ENCODE results near the gene RTP2.

RTP2 gene

GRCh38 chr3:187737006-187737367 is 34.6 kb upstream of the RTP2 start:
- TF ChIP-seq CTCF (IDR thresholded peaks at IDR 0.05; ENCODE audit: low read length) (no peak), EZH2 (optimal IDR thresholded peaks at IDR 0.05; ENCODE audit: low read depth, low read length) (no peak), EZH2phosphoT487 (IDR thresholded peaks at IDR 0.05; ENCODE audit: low read length) (no peak)

GRCh38 chr3:187736418-187736871 is 34.1 kb upstream of the RTP2 start:
- Histone ChIP-seq H3K9me2 (replicated peaks; ENCODE audit: insufficient read depth, low read length) (no peaks in the 10 kb centered on the region), H2AFZ (ENCODE audit: low read length) (no peak overlapping the region), H3K9me3 (replicated peaks; ENCODE audit: insufficient read depth, low read length) (no peaks in the 10 kb centered on the region), H3K4me3 (ENCODE audit: low read length) (no peak overlapping the region), H3K27me3 (replicated peaks; ENCODE audit: insufficient read depth, low read length) (peaks cover 20% of the 10 kb centered on the region), H3F3A (ENCODE audit: insufficient read depth, low read length) (peaks cover 13% of the 10 kb centered on the region), H3K36me3 (replicated peaks; ENCODE audit: insufficient read depth, low read length) (no peaks in the 10 kb centered on the region), H3K9ac (ENCODE audit: low read length) (no peak overlapping the region), H3K27ac (ENCODE audit: low read length) (no peak overlapping the region), H3K79me2 (ENCODE audit: low read length) (no peaks in the 10 kb centered on the region), H4K20me1 (ENCODE audit: insufficient read depth, low read length) (no peaks in the 10 kb centered on the region), H3K4me2 (ENCODE audit: low read depth, low read length) (no peak overlapping the region), H3K4me1 (ENCODE audit: low read length) (peaks cover 7% of the 10 kb centered on the region)
- DNase-seq = no peak
- TF ChIP-seq CTCF (IDR thresholded peaks at IDR 0.05; ENCODE audit: low read length) (no peak), EZH2phosphoT487 (IDR thresholded peaks at IDR 0.05; ENCODE audit: low read length) (no peak), EZH2 (optimal IDR thresholded peaks at IDR 0.05; ENCODE audit: low read depth, low read length) (no peak)

More at GRCh38 chr3:187737006-187737367, 34.6 kb upstream of the RTP2 start:
- H3K27me3 ChIP-seq (replicated peaks; ENCODE audit: insufficient read depth, low read length) = peaks cover 24% of the 10 kb centered on the region
- no peak overlapping the region for H3K9ac ChIP-seq (ENCODE audit: low read length)
- H3F3A ChIP-seq (ENCODE audit: insufficient read depth, low read length) = peaks cover 13% of the 10 kb centered on the region
- H3K9me2 ChIP-seq (replicated peaks; ENCODE audit: insufficient read depth, low read length) = no peaks in the 10 kb centered on the region
- no peak overlapping the region for H3K4me3 ChIP-seq (ENCODE audit: low read length)
- no peak overlapping the region for H3K27ac ChIP-seq (ENCODE audit: low read length)
- H4K20me1 ChIP-seq (ENCODE audit: insufficient read depth, low read length) = no peaks in the 10 kb centered on the region
- no peak overlapping the region for H2AFZ ChIP-seq (ENCODE audit: low read length)
- H3K79me2 ChIP-seq (ENCODE audit: low read length) = no peaks in the 10 kb centered on the region
- no peak for DNase-seq
- H3K36me3 ChIP-seq (replicated peaks; ENCODE audit: insufficient read depth, low read length) = no peaks in the 10 kb centered on the region
- peaks cover 10% of the 10 kb centered on the region for H3K4me1 ChIP-seq (ENCODE audit: low read length)
- H3K4me2 ChIP-seq (ENCODE audit: low read depth, low read length) = peak overlapping the region; percentile 98; the same call in 1 of the 2 replicates
- no peaks in the 10 kb centered on the region for H3K9me3 ChIP-seq (replicated peaks; ENCODE audit: insufficient read depth, low read length)

- Histone ChIP-seq H3F3A (ENCODE audit: insufficient read depth, low read length) (peaks cover 13% of the 10 kb centered on the region), H2AFZ (ENCODE audit: low read length) (no peak overlapping the region), H3K4me3 (ENCODE audit: low read length) (no peak overlapping the region), H3K9me3 (replicated peaks; ENCODE audit: insufficient read depth, low read length) (no peaks in the 10 kb centered on the region), H4K20me1 (ENCODE audit: insufficient read depth, low read length) (no peaks in the 10 kb centered on the region), H3K4me1 (ENCODE audit: low read length) (peaks cover 7% of the 10 kb centered on the region), H3K36me3 (replicated peaks; ENCODE audit: insufficient read depth, low read length) (no peaks in the 10 kb centered on the region), H3K9me2 (replicated peaks; ENCODE audit: insufficient read depth, low read length) (no peaks in the 10 kb centered on the region), H3K4me2 (ENCODE audit: low read depth, low read length) (no peak overlapping the region), H3K79me2 (ENCODE audit: low read length) (no peaks in the 10 kb centered on the region), H3K27ac (ENCODE audit: low read length) (no peak overlapping the region), H3K27me3 (replicated peaks; ENCODE audit: insufficient read depth, low read length) (peaks cover 20% of the 10 kb centered on the region), H3K9ac (ENCODE audit: low read length) (no peak overlapping the region)
- no peak for TF ChIP-seq CTCF (IDR thresholded peaks at IDR 0.05; ENCODE audit: low read length)
- TF ChIP-seq EZH2 (optimal IDR thresholded peaks at IDR 0.05; ENCODE audit: low read depth, low read length) = no peak
- TF ChIP-seq EZH2phosphoT487 (IDR thresholded peaks at IDR 0.05; ENCODE audit: low read length) = no peak
- no peak for DNase-seq
Observed at GRCh38 chr3:187735837-187736236, 33.5 kb upstream of the RTP2 start.

All from MM.1S (cell line).